ENCODE measurements around the gene DNAJB6.

The DNAJB6 gene

DNA sequence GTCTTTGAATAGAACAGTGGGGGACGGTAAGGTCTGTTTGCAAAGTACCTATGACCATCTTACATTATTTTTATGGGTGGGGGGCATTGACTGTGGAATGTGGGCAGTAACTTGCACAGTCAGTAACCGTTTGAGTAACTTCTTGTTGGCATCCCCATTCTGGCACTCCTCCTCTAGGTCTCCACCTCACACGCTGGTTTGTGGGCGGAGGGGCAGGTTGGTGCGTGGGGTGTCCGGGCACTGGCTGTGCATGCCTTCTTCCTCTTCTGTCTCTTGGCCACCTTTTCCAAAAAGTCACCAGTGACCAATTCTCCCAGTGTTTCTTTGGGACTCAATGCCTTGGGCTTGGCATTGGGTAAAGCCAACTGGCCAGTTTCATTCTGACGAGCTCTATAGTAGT, 43.6 kb downstream of the DNAJB6 start:
- TF ChIP-seq, protein P1, sequence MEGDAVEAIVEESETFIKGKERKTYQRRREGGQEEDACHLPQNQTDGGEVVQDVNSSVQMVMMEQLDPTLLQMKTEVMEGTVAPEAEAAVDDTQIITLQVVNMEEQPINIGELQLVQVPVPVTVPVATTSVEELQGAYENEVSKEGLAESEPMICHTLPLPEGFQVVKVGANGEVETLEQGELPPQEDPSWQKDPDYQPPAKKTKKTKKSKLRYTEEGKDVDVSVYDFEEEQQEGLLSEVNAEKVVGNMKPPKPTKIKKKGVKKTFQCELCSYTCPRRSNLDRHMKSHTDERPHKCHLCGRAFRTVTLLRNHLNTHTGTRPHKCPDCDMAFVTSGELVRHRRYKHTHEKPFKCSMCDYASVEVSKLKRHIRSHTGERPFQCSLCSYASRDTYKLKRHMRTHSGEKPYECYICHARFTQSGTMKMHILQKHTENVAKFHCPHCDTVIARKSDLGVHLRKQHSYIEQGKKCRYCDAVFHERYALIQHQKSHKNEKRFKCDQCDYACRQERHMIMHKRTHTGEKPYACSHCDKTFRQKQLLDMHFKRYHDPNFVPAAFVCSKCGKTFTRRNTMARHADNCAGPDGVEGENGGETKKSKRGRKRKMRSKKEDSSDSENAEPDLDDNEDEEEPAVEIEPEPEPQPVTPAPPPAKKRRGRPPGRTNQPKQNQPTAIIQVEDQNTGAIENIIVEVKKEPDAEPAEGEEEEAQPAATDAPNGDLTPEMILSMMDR (IDR thresholded peaks at IDR 0.05; ENCODE audit: low read depth, low read length, missing control alignments), result no peak
- in situ Hi-C loops (cut with HindIII; ENCODE audit: low sequenced_read_pairs), result loop anchor here (10.0 kb wide), 1 partner anchor 46 kb away; the partner anchor contains the start of gene DNAJB6
- no peak overlapping the region for H3K4me3 ChIP-seq (ENCODE audit: low read depth, low read length)
- no peak for DNase-seq (ENCODE audit: low read depth)

DNA sequence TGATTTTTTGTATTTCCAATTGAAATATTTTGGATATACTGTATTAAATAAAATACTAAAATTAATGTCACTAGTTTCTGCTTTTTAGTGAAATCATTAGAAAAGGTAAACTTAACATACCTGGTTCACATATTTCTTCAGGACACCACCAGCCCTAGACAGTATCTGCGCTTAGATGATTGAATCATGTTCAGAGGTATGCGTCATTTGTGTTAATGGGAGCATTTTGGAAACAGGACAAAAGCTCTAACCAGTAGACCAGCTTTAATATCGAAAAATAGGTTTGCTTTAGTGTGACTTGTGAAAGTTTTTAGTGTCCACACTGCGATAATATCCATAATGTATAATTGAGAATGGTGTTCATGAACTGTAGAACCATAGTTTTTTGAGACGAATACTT, 47.1 kb downstream of the DNAJB6 start:
- H3K4me3 ChIP-seq (ENCODE audit: low read depth, low read length), result no peak overlapping the region
- DNase-seq (ENCODE audit: low read depth), result no peak
- TF ChIP-seq, protein P1 (IDR thresholded peaks at IDR 0.05; ENCODE audit: low read depth, low read length, missing control alignments), result no peak
- in situ Hi-C loops (cut with HindIII; ENCODE audit: low sequenced_read_pairs), result loop anchor here (10.0 kb wide), 1 partner anchor 49 kb away; the partner anchor contains the start of gene DNAJB6

DNA sequence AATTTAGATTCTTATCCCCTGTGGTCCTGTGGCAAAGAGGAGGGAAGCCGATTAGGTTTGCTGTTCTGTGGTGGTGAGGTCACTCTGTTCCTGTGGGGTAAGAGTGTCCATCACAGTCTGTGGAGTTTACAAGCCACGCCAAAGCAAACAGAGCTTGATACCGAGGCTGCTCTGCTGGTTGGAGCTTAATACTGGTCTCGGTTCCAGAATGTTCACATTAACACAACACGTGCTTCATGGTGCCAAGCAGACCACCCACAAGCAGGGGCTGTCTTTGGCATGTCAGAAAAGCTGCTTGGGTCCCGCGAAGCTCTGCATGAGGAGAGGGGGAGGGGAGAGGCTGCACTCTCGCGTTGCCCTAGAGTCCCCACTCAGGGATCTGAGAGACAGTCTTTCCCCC, 47.5 kb downstream of the DNAJB6 start:
- peak; percentile 33 for DNase-seq (ENCODE audit: low read depth)
- H3K4me3 ChIP-seq (ENCODE audit: low read depth, low read length), result no peak overlapping the region
- TF ChIP-seq, protein P1 (IDR thresholded peaks at IDR 0.05; ENCODE audit: low read depth, low read length, missing control alignments), result no peak
- in situ Hi-C loops (cut with HindIII; ENCODE audit: low sequenced_read_pairs), result loop anchor here (10.0 kb wide), 1 partner anchor 50 kb away; the partner anchor contains the start of gene DNAJB6

DNA sequence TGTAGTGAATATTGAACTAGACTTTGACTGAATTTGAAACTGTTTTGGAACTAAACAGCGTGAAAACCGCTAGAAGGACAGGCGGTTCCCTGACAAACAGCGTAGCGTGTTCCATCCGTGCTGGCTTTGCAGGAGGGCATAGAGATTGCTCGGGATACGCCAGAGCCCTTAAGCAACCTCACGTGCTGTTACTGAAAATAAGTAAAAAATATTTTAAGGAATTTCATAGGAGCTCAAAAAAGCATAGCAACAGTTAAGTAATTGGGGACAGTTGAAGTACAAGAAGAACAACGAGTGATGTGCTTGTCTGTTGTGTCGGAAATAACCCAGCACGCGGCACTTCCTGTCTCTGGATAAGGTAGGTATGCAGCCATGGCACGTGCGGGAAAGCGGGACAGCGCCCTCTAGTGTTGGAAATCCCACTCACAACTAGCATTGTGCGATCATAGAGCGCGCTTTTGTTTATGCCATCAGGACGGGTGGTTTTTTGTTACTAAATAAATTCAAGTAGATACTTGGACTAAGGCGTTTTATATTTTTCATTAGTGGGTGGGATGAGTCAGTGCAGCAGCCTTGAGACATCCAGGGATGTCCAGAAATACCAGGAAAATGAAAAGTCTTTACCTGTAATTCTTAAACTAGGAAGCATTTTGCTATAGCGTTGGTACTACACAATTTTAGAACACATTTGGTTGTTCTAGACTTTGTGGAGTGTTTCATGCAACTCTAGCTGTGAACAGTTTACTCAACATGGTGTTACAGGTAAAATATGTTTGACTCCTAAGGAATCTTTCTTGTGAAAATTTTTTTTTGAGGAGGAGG, 50.4 kb downstream of the DNAJB6 start:
- TF ChIP-seq, protein P1 (IDR thresholded peaks at IDR 0.05; ENCODE audit: low read depth, low read length, missing control alignments), result peak; percentile 85
- in situ Hi-C loops (cut with HindIII; ENCODE audit: low sequenced_read_pairs), result loop anchor here (10.0 kb wide), 1 partner anchor 52 kb away; the partner anchor contains the start of gene DNAJB6
- peak; percentile 37 for DNase-seq (ENCODE audit: low read depth)
- no peak overlapping the region for H3K4me3 ChIP-seq (ENCODE audit: low read depth, low read length)

DNA sequence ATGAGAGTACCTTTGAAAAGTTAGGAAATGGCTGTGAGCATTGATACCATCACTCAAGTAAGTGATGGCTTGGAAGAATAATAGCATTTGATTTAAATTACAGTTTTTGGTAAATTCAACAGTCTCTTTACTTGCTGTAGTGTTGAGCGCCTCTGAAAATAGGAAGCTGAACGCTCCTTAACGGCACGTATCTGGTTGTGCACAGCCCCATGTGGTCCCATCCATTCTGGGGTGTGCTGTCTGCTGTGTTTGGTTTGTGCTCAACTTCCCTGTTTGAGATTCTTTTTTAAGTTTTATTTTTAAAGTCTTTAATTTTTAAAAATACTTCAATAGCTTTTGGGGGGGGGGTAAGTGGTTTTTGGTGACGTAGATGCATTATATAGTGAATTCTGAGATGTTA, 51.5 kb downstream of the DNAJB6 start:
- DNase-seq (ENCODE audit: low read depth), result no peak
- in situ Hi-C loops (cut with HindIII; ENCODE audit: low sequenced_read_pairs), result loop anchor here (10.0 kb wide), 1 partner anchor 54 kb away; the partner anchor contains the start of gene DNAJB6
- no peak overlapping the region for H3K4me3 ChIP-seq (ENCODE audit: low read depth, low read length)
- TF ChIP-seq, protein P1 (IDR thresholded peaks at IDR 0.05; ENCODE audit: low read depth, low read length, missing control alignments), result no peak

DNA sequence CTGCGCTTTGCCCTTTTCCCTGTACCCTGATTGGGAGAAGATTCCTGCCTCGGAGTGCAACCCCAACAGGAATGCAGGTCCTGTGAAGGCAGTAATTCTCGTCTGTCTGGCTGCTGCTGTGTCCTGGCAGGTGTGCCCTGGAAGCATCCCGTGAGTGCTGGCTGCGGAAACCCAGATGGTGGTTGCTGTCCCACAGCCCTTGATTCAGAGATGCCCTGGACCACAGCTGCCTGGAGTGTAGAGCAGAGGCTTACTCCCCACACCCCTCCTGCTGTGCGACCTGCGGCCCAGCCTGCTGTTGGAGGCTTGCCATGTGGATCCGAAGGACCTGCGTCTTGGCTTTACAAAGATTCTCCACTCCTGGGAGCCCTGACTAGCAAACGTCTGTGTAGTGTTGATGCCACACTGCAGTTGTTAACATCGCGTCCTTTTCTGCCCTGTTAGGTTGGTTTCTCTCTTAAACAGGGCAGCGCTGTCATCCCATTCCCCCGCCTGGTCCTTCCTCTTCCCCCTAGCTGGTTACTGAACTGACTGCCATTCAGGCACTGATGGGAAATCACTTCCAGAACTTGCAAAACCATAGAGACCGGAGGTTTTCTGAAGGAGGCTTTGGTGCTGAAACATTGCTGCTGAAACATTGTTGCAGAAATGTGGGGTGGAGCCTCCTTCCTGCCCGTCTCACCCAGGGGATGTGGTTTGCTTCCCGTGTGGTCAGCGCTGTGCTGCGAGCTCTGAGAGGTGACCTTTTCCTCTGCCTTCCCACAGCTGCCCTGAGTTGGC, 53.3 kb downstream of the DNAJB6 start:
- TF ChIP-seq, protein P1 (IDR thresholded peaks at IDR 0.05; ENCODE audit: low read depth, low read length, missing control alignments), result no peak
- H3K4me3 ChIP-seq (ENCODE audit: low read depth, low read length), result no peak overlapping the region
- in situ Hi-C loops (cut with HindIII; ENCODE audit: low sequenced_read_pairs), result loop anchor here (10.0 kb wide), 1 partner anchor 55 kb away; the partner anchor contains the start of gene DNAJB6
- no peak for DNase-seq (ENCODE audit: low read depth)
